Neural progenitor cell (in vitro differentiated cells): ENCODE data around the gene LRRC47. TPM values are rescaled to one million over a fixed set of nuclear protein-coding genes. Genes with fewer than 3 reads are reported as not detected.

Source experiments
- DNase-seq: peaks from one replicate; pipeline ENCODE4 v3.0.0-alpha.2; 2016; ENCODE audit warnings: low spot score
- H2AFZ ChIP-seq: fragments of 200-600 bp; sonication (generic); replicated peaks from 2 replicates; pipeline ENCODE4 v1.6.1; 2016; ENCODE audit warnings: antibody characterized with exemption
- H3F3A ChIP-seq: fragments of 200-600 bp; sonication (generic); 2 replicates; pipeline ENCODE4 v1.6.1; 2016; ENCODE audit warnings: antibody characterized with exemption, low read depth
- H3K27ac ChIP-seq: fragments of 200-600 bp; sonication (generic); 2 replicates; pipeline ENCODE4 v1.5.1; 2016; ENCODE audit warnings: mild to moderate bottlenecking
- H3K27me3 ChIP-seq: fragments of 200-600 bp; sonication (generic); 2 replicates; pipeline ENCODE4 v1.6.1; 2016; ENCODE audit warnings: mild to moderate bottlenecking, moderate library complexity
- H3K36me3 ChIP-seq: fragments of 200-600 bp; sonication (generic); 2 replicates; pipeline ENCODE4 v1.5.1; 2016
- H3K4me1 ChIP-seq: fragments of 200-600 bp; sonication (generic); 2 replicates; pipeline ENCODE4 v1.6.1; 2016; ENCODE audit warnings: mixed run types
- H3K4me2 ChIP-seq: fragments of 200-600 bp; sonication (generic); 2 replicates; pipeline ENCODE4 v1.6.1; 2016
- H3K4me3 ChIP-seq: fragments of 200-600 bp; sonication (generic); 2 replicates; pipeline ENCODE4 v1.5.1; 2016
- H3K79me2 ChIP-seq: fragments of 200-600 bp; sonication (generic); 2 replicates; pipeline ENCODE4 v1.6.1; 2016; ENCODE audit warnings: low read depth
- H3K9ac ChIP-seq: fragments of 200-600 bp; sonication (generic); 2 replicates; pipeline ENCODE4 v1.6.1; 2016
- H3K9me3 ChIP-seq: fragments of 200-600 bp; sonication (generic); 2 replicates; pipeline ENCODE4 v1.5.1; 2016; ENCODE audit warnings: low read depth
- H4K20me1 ChIP-seq: fragments of 200-600 bp; sonication (generic); 2 replicates; pipeline ENCODE4 v1.6.1; 2016; ENCODE audit warnings: low read depth
- H3K27ac Mint-ChIP-seq: 3 replicates; pipeline ENCODE4 v1.8.0; 2021; ENCODE audit warnings: mixed read lengths
- H3K27me3 Mint-ChIP-seq: 2 replicates; pipeline ENCODE4 v1.8.0; 2022; ENCODE audit warnings: low read depth, mild to moderate bottlenecking, inconsistent platforms, moderate library complexity, mixed read lengths; ENCODE audit not compliant: insufficient read depth
- H3K36me3 Mint-ChIP-seq: 3 replicates; pipeline ENCODE4 v1.8.0; 2021; ENCODE audit warnings: mixed read lengths
- H3K4me1 Mint-ChIP-seq: 3 replicates; pipeline ENCODE4 v1.8.0; 2021; ENCODE audit warnings: mixed read lengths
- H3K4me3 Mint-ChIP-seq: 3 replicates; pipeline ENCODE4 v1.8.0; 2021; ENCODE audit warnings: mild to moderate bottlenecking, moderate library complexity, mixed read lengths
- H3K9me3 Mint-ChIP-seq: 3 replicates; pipeline ENCODE4 v1.8.0; 2020; ENCODE audit warnings: mixed read lengths
- EZH2 ChIP-seq: fragments of 200-600 bp; sonication (generic); IDR thresholded peaks from 2 replicates; pipeline ENCODE4 v1.6.1; 2017; ENCODE audit warnings: antibody characterized with exemption, mild to moderate bottlenecking, moderate library complexity
- EZH2phosphoT487 ChIP-seq: fragments of 200-600 bp; sonication (generic); IDR thresholded peaks from 2 replicates; pipeline ENCODE4 v1.6.1; 2017; ENCODE audit warnings: antibody characterized with exemption
- total RNA-seq: library from RNA; depleted of rRNA; stranded (reverse); fragments of >200 nt; gene quantifications from 2 replicates; pipeline ENCODE4 v1.2.3, GENCODE V29; 2015; ENCODE audit warnings: low replicate concordance
- TF ChIP-seq, protein P1 (sequence below): fragments of 200-600 bp; sonication (generic); IDR thresholded peaks from 2 replicates; pipeline ENCODE4 v1.5.1; 2017; ENCODE audit warnings: antibody characterized with exemption, mild to moderate bottlenecking

LRRC47 gene
- total RNA-seq, 1 donor from 2014 or later, result 51.0 TPM

GRCh38 chr1:3817138-3817740, 20.9 kb upstream of the LRRC47 start:
- H3K9me3 ChIP-seq, result no peaks in the 10 kb centered on the region
- no peak overlapping the region for H3K4me3 ChIP-seq
- H3K9ac ChIP-seq, result no peak overlapping the region
- Mint-ChIP-seq H3K27ac (no peak overlapping the region), H3K4me1 (peaks cover 30% of the 10 kb centered on the region), H3K27me3 (peaks cover 2% of the 10 kb centered on the region), H3K36me3 (peaks cover 7% of the 10 kb centered on the region), H3K9me3 (no peaks in the 10 kb centered on the region), H3K4me3 (no peak overlapping the region)
- H3K4me2 ChIP-seq, result no peak overlapping the region
- no peak overlapping the region for H2AFZ ChIP-seq
- no peak for TF ChIP-seq EZH2phosphoT487
- no peak overlapping the region for H3K27ac ChIP-seq
- no peaks in the 10 kb centered on the region for H3K4me1 ChIP-seq
- H3K79me2 ChIP-seq, result no peaks in the 10 kb centered on the region
- H3F3A ChIP-seq, result no peaks in the 10 kb centered on the region
- no peaks in the 10 kb centered on the region for H4K20me1 ChIP-seq
- no peak for DNase-seq
- H3K27me3 ChIP-seq, result no peaks in the 10 kb centered on the region
- no peaks in the 10 kb centered on the region for H3K36me3 ChIP-seq

- Mint-ChIP-seq H3K4me1 (peaks cover 28% of the 10 kb centered on the region), H3K36me3 (peaks cover 7% of the 10 kb centered on the region), H3K27me3 (peaks cover 2% of the 10 kb centered on the region), H3K4me3 (no peak overlapping the region), H3K9me3 (no peaks in the 10 kb centered on the region), H3K27ac (no peak overlapping the region)
- Histone ChIP-seq H3K79me2 (no peaks in the 10 kb centered on the region), H3K9ac (no peak overlapping the region), H3K27me3 (no peaks in the 10 kb centered on the region), H3K4me3 (no peak overlapping the region), H3K36me3 (no peaks in the 10 kb centered on the region), H3K4me2 (no peak overlapping the region), H3K27ac (no peak overlapping the region), H3K4me1 (no peaks in the 10 kb centered on the region), H2AFZ (no peak overlapping the region), H4K20me1 (no peaks in the 10 kb centered on the region), H3K9me3 (no peaks in the 10 kb centered on the region), H3F3A (no peaks in the 10 kb centered on the region)
- no peak for DNase-seq
- TF ChIP-seq, protein P1, sequence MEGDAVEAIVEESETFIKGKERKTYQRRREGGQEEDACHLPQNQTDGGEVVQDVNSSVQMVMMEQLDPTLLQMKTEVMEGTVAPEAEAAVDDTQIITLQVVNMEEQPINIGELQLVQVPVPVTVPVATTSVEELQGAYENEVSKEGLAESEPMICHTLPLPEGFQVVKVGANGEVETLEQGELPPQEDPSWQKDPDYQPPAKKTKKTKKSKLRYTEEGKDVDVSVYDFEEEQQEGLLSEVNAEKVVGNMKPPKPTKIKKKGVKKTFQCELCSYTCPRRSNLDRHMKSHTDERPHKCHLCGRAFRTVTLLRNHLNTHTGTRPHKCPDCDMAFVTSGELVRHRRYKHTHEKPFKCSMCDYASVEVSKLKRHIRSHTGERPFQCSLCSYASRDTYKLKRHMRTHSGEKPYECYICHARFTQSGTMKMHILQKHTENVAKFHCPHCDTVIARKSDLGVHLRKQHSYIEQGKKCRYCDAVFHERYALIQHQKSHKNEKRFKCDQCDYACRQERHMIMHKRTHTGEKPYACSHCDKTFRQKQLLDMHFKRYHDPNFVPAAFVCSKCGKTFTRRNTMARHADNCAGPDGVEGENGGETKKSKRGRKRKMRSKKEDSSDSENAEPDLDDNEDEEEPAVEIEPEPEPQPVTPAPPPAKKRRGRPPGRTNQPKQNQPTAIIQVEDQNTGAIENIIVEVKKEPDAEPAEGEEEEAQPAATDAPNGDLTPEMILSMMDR, result no peak
- TF ChIP-seq EZH2 (no peak), EZH2phosphoT487 (no peak)
These were observed 20.2 kb upstream of the LRRC47 start for GRCh38 chr1:3816331-3817137.

DNA sequence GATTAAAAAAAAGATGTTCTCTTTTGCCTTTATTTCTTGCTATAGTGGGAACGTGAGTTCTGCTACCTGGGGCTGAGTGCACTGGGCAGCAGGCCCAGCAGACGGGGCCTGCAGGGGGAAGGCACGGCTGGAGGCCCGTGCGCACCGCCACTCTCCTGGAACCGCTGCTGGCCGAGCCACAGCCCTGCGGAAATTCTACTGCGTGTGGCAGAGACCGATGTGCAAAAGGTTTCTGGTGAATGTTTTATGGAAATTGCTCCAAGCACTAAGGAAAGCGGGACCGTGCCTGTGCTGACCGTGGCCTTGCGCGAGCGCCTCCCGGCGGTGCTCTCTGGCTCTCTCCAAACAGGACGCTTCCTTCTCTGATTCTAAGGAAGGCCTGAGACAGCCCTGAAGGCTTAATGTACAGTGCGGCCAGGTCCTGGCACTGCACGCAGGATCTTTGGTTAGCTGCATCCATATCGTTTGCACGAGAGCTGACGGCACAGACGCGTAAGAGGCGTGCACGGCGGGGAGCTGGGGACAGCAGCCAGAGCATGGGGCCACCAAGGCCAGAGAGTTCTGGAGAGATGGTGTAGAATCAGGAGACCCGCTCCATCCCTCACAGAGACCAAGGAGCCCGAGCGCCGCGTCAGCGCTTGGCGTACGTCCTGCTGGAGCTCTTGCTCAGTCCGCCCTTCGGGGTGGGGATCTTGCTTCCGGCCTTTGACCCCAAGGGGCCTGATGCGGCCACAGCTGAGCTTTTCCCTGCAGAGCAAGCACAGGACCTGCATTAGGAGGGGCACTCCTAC, 18.7 kb upstream of the LRRC47 start:
- H3K4me2 ChIP-seq, result no peak overlapping the region
- peaks cover 5% of the 10 kb centered on the region for H3K36me3 Mint-ChIP-seq
- H3K27me3 ChIP-seq, result no peaks in the 10 kb centered on the region
- H2AFZ ChIP-seq, result no peak overlapping the region
- no peaks in the 10 kb centered on the region for H3K36me3 ChIP-seq
- no peaks in the 10 kb centered on the region for H3K4me1 ChIP-seq
- peak overlapping the region; percentile 82 for H3K27ac Mint-ChIP-seq
- no peak overlapping the region for H3K4me3 ChIP-seq
- no peaks in the 10 kb centered on the region for H3K79me2 ChIP-seq
- no peaks in the 10 kb centered on the region for H4K20me1 ChIP-seq
- TF ChIP-seq EZH2 (no peak), EZH2phosphoT487 (no peak)
- TF ChIP-seq, protein P1, result no peak
- H3K9ac ChIP-seq, result no peak overlapping the region
- H3F3A ChIP-seq, result no peaks in the 10 kb centered on the region
- no peaks in the 10 kb centered on the region for H3K9me3 Mint-ChIP-seq
- H3K27ac ChIP-seq, result no peak overlapping the region
- H3K27me3 Mint-ChIP-seq, result peaks cover 3% of the 10 kb centered on the region
- no peak for DNase-seq
- H3K9me3 ChIP-seq, result no peaks in the 10 kb centered on the region
- no peak overlapping the region for H3K4me3 Mint-ChIP-seq
- peaks cover 22% of the 10 kb centered on the region for H3K4me1 Mint-ChIP-seq
